Ramos (cell line): Measurements from ENCODE around the gene IGF2R.

Experiments
- in situ Hi-C: fragments of 300-500 bp; cut with MboI; formaldehyde crosslinking; loops from one replicate; pipeline ENCODE4 v1.14.3; 2022; ENCODE audit warnings: low sequenced_read_pairs; ENCODE audit not compliant: unreplicated experiment

Gene IGF2R

DNA sequence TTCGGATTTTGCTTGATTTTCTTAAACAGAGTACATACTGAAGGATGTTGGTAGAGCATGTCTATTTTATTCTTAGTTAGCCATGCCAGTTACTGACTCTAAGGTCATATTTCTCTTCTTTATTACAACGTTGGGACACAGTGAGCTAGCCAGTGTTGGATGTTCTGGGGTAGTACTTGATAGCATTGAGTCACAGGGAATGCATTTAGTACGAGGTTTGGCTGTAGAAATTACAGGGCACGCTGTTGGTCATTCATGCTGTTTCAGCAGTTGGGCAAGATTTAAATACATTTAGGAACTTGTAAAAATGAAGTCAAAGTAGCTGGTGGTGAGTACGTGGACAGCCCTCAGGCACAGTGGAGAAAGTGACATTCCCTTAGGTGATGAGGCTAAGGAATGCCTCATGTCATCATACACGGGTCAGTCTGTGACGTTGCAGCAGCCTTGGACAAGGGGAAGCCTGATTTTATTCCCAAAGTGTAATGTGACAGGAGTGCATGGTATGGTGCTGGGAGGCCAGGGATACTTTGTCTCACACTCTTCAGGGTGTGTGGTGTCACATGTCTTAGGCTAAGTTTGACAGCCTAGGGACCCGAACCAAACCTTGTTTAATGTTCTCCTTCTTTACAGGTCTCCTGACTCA lies 95.0 kb downstream of the IGF2R start:
- in situ Hi-C loops, result no loop called here

DNA sequence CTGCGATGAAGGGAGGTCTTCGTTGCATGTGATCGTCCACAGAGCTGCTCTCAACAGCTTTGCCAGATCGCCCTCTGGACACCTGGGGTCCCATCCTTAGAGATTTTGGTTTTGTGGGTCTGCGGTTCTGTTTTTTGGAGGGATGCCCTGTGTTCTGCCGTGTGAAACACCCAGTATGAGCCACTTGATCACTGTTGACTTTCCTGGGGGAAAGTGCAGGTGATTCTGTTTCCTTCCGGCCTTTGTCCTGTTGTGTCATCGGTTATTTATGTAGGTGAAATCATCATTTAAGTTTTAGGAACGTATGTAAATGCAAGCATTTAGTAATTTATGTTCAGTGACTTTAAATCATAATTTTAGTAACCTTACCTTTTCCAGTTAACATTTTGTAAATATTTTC lies 96.3 kb downstream of the IGF2R start:
- in situ Hi-C loops, result no loop called here

DNA sequence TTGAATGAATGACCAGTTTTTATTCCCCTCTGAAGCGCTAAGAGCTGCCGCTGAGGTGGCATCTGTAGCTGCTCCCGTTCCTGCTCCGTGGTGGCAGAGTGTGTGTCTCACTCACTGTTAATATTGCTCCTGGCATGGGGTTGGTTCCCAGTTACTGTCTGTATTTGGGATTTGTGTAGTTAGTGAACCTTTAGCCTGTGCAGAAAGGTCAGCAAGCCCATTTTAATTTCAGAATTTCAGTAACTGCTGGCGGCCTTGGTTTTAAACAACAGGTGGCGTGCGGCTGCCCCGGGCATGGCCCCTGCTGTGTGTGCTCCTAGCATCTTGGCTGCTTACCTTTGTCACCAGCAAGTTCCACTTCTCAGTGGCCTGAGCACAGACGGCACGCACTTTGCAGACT lies 98.7 kb downstream of the IGF2R start:
- in situ Hi-C loops, result no loop called here

DNA sequence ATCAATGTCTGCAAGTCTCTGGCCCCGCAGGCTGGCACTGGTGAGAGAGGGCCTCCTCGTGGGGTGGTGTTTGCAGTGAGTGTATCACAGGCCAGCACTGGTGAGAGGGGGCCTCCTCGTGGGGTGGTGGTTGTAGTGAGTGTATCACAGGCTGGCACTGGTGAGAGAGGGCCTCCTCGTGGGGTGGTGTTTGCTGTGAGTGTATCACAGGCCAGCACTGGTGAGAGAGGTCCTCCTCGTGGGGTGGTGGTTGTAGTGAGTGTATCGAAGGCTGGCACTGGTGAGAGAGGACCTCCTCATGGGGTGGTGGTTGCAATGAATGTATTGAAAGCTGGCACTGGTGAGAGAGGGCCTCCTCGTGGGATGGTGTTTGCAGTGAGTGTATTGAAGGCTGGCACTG lies 99.5 kb downstream of the IGF2R start:
- in situ Hi-C loops, result no loop called here

DNA sequence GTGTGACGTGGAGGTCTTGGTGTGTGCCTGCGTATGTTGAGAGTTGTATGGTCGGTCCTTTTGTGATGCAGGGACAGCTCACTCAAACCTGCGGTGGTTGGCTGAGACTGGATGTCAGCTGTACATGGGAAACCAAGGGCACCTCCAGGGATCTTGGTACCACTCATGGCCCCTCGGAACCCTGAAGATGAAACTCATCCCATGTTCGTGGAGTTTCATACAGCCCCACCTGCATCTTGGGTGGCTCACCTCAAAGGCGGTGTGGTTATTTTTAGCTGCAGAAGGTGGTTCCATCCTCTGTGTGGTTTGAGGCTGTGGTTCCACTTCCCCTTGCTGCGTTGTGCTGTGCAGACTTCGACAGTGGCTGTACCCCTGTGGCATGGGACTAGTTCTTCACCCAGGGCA lies 100.2 kb downstream of the IGF2R start:
- in situ Hi-C loops, result no loop called here

DNA sequence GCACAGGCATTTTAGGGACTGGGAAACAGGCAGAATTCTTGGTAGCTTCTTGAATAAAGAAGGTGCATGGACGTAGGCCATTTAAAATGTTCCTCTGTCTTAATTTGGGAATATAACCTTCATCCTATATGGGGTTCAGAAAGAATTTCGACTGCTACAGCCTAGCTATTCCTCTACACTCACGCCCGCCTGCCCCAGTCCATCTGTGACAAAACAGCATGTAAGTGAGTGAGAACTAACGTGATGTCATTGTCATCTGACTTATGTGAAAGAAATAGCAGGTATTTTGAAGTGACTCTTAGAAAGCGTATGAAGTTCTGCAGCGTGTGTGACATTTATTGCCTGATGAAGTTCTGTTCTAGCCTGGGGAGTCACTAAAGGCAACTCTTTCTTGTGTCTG lies 100.6 kb downstream of the IGF2R start:
- in situ Hi-C loops, result no loop called here

DNA sequence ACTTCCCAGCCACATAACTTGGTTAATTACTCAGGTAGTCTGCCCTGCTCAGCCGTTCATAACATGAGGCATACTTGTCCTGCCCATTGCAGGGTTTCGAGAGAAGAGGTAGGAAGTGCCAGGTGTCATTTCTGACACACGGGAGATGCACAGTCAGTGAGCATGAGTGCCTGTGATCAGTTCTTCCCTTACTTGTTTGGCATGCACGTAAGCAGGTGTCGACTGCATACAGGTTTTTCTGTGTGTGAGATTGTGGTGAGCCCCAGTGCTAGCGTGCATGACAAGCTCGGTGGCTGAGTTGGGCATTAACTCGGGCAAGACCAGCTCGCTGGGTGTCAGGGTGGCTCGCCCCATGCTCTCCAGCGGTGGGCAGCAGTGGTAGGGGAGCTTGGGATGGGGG lies 101.5 kb downstream of the IGF2R start:
- in situ Hi-C loops, result no loop called here

DNA sequence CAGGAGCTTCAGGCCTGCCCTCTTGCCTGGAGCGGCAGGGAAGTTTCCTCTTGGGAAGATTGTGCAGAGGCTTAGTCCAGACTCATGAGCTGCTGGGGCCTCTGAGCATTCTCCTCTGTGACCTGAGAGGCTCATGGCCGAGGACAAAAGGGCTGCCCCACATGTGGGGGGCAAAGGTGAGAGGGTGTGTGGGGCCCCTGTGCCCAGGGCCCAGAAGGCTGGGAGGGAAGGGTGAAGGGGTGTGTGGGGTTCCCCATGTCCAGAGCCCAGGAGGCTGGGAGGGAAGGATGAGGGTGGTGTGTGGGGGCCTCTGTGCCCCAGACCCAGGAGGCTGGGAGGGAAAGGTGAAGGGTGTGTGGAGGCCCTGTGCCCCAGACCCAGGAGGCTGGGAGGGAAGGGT lies 101.9 kb downstream of the IGF2R start:
- in situ Hi-C loops, result no loop called here

DNA sequence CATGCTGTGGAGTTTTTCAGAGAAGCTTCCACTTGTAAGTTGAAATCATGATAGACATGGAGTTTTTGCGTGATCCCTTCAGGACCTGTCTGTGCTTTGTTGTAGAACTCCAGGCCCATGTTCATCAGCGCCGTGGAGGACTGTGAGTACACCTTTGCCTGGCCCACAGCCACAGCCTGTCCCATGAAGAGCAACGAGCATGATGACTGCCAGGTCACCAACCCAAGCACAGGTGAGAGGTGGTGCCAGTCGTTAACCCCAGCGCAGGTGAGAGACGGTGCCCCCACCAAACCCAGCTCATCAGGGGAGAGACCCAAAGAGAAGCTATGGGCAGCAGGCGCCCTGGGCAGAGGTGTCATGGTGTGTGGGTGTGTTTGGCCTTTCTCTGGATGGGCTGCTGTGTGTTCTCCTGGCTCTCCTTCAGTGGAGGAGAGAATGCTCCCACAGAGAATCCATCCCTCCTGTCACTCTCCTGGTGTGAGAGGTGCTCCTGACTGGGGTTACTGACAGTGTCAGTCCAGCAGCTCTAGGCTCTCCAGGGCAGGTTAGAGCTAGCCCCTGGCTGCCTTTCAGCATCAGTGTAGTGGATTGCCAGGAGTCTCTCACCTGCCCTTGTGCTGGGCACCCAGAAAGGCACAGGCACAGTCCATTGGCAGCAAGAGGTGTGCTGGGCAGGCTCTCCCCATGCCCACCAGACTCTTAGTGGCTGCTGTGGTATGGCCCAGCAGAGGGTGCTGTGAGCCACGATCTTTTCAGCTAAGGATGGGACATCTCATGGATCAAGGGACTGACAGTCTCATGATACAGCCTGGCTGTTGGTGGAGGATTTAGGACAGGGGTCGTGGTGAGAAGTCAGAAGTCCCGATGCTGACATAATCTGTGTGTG lies 103.2 kb downstream of the IGF2R start:
- in situ Hi-C loops, result no loop called here

DNA sequence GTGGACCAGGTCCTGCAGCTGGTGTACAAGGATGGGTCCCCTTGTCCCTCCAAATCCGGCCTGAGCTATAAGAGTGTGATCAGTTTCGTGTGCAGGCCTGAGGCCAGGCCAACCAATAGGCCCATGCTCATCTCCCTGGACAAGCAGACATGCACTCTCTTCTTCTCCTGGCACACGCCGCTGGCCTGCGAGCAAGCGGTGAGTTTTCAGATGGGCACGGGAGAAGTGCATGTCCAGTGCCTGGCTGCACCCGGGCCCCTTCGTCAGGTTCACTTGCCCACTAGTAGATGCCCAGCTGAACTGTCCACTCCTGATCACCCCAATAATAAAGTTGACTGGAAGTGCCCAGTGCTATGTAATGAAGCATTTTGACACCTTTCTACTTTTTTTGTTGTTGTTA lies 104.4 kb downstream of the IGF2R start:
- in situ Hi-C loops, result no loop called here

DNA sequence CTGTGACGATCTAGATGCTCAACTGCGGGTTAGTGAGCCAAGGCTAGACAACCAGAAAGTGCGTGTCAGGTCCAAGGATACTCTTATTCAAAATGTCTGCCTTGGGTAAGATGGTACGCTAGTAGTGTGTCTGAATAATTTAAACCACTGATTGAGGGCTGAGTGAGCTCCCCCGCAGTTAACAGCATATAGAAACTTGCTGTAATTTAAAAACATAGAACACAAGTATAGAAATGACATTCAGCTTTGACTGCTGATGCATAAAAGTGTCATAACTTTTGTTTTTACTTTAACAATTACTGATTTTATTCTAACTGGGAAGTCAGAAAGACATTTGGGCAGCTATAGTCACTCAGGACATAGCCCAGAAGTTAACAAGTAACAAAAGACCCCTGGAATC lies 107.1 kb downstream of the IGF2R start:
- in situ Hi-C loops, result no loop called here

DNA sequence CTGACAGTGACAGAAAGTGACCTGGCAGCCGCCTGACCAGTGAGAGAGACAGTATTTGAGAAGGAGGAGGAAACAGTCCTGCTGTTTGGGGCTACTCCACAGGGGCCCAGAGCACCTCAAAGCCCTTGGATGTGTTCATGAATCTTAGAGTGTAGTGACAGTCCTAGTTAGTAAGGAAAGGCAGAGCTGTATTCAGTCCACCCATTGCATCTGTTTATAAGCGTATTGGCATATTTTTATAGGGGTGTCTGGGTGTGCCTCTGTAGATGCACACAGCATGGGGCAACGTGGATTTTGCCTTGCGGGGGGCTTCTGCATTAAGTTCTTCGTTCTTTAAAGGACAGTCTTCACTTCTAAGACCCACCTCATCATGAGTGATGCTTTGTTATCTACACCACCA lies 108.1 kb downstream of the IGF2R start:
- in situ Hi-C loops, result no loop called here

DNA sequence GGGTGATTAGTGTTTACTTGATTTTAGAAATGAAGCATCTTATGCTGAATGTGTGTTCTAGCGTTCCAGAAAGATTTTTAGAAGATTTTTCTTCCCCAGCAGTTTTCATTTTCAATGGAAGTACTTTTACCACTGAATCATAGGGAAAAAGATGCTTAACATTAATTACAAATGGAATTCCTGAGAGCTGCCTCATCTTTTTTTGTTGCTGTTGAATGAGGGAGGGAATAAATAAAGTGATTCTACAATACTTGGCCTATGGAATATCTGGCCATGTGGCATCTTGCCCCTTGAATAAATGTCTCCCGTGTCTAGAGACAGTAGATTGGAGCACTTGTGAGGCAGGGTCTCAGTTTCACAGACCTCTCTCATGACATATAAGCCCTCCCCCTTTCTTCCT lies 108.6 kb downstream of the IGF2R start:
- in situ Hi-C loops, result no loop called here

DNA sequence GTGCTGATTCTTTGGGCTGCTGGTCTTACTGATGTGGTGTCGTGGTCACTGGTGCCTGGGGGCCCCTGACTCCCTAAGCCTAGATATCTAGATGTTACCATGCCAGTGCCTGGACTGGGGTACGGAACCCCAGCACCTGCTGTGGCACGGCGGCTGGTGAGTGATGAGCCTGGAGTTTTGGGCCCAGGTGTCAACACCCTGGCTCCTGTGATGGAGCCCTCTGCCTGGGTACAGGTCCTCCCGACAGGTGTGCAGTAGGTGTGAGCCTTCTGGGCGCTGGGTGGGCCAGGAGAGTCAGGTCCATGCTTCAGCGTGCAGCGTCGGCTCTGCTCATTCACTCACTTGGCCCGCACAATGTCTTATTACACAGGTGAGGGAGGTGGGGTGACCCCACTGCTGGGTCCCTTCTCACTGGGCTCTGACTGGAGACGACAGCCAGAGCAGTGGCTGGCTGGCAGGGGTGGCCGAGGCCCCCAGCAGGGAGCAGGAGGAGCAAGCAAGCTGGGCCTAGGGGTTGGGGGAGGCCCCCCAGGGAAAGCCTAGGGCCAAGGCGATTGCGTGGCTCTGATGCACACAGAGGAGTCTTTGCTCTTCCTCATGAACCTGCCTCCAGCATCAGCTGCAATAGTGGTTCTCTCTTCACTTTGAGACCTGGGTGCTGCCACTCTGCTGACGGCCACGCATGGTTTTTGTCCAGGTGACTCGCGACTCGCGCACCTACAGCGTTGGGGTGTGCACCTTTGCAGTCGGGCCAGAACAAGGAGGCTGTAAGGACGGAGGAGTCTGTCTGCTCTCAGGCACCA lies 110.2 kb downstream of the IGF2R start:
- in situ Hi-C loops, result no loop called here

DNA sequence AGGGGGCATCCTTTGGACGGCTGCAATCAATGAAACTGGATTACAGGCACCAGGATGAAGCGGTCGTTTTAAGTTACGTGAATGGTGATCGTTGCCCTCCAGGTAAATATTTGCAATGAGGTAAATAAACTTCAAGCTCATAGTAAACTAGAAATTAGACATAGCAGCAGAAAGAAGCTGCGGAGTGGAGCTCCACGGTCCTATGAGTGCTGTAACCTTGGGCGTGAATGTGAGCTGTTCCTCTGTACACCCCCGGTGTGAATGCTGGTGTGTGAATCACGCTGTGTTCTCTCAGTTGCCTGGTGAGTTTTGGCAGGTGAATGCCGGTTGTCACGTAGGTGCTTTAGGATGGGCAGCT lies 110.8 kb downstream of the IGF2R start:
- in situ Hi-C loops, result no loop called here

DNA sequence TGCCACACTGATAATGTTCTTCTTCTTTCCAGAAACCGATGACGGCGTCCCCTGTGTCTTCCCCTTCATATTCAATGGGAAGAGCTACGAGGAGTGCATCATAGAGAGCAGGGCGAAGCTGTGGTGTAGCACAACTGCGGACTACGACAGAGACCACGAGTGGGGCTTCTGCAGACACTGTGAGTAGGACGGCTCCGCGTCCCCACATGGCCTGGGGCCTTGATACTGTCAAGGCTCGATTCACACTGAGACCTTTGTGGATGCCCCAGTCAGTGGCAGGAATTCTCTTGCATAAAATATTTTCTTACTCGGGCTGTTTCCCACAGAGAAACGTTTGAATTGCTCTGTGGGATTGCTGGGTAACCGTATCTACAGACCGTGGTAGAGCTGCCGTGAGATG lies 111.2 kb downstream of the IGF2R start:
- in situ Hi-C loops, result no loop called here

DNA sequence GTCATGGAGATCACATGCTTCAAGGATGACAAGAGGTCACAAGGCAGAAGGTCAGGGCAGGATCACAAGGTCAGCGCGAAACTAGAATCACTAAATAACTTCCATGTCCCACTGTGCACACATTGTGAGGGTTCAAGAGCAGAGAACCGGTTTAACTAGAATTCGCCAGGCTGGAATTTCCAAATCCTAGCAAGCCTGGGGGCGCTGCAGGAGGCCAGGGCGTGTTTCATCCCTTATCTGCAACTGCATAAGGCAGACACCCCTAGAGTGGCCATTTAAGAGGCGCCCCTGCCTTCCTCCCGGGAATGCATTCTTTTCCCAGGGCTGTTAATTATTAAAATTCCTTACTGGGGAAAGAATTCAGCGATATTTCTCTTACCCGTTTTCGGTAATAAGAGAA lies 112.5 kb downstream of the IGF2R start:
- in situ Hi-C loops, result no loop called here

DNA sequence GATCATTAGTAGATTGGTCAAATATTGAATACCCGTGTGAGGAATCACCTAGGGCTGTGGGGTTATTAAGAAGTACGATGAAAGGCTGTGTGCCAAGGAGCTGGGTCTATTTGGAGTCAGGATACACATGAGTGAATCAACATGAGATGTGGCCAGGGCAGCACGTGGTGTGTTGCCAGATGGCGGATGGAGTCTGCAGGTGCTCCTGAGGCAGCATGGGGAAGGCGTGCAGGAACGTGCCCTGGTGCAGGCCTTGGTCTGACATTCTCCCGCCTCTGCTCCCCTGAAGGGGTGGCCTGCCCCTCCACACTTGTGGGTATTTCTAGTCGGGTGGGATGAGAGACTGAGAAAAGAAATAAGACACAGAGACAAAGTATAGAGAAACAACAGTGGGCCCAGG lies 113.7 kb downstream of the IGF2R start:
- in situ Hi-C loops, result no loop called here

DNA sequence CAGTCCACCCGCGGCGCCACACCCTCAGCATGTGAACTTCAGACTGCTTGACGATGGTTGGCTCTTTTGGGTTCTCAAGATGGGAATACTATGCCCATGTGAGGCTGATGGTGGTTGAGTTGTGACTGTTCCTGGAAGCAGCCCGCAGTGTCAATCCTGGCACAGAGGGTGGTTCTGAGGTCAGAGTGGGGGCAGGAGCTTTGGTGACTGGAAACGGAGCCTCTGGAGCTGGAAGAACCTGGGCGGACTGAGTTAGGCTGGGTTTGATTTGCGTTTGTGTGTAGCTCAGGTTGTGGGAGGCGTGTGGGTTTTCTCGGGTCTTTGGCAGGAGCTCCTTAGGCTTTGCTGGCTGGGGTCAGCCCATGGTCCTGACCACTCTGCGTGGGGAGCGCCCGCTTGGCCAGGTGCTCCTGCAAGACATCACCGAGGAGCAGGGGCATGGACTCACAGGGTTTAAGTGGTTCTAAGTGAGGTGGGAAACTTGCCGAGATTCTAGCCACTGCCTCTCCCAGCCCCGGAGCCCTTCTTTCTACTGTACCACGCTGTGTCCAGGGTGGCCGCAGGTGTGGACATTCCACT lies 115.4 kb downstream of the IGF2R start:
- in situ Hi-C loops, result no loop called here

DNA sequence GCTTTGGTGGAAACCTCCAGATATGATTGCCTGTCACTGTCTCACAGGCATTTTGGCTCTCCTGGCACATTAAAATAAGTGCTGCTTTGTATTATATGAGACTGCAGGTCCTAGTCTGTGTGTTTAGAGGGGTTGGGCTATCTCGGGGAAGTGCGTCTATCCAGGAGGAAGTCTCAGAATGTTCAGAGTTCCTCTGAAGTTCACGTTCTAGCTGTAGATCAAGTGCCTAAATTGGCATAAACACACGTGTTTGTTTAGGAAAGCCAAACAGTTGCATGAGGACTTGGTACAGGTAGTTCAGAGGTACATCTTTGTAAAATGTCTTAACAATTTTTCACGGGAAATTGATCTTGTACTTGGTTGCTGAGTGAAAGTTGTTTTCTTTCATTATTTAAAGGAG lies 116.3 kb downstream of the IGF2R start:
- in situ Hi-C loops, result no loop called here
